IMR-90 (cell line): ENCODE results near the gene SLN.

ENCODE experiments used
- MXI1 ChIP-seq: IDR thresholded peaks from 2 replicates; pipeline ENCODE4 v1.6.1; 2012; ENCODE audit warnings: low read depth, mild to moderate bottlenecking, low read length, moderate library complexity, borderline replicate concordance
- POLR2A ChIP-seq: IDR thresholded peaks from 2 replicates; pipeline ENCODE4 v1.6.1; 2012; ENCODE audit warnings: mild to moderate bottlenecking, low read depth, low read length
- RFX5 ChIP-seq: IDR thresholded peaks from 2 replicates; pipeline ENCODE4 v1.8.0; 2012; ENCODE audit warnings: low read depth, mild to moderate bottlenecking, low read length, moderate library complexity
- TF ChIP-seq, protein P1 (sequence below): conservative IDR thresholded peaks from 2 replicates; pipeline ENCODE4 v1.5.1; 2012; ENCODE audit warnings: mild to moderate bottlenecking, low read depth, low read length, improper control_type of control experiment
- TF ChIP-seq, protein P2 (sequence below): fragments of 150-350 bp; IDR thresholded peaks from 2 replicates; pipeline ENCODE4 v1.6.1; 2016; ENCODE audit warnings: low read depth, mild to moderate bottlenecking, low read length, moderate library complexity, borderline replicate concordance

DNA sequence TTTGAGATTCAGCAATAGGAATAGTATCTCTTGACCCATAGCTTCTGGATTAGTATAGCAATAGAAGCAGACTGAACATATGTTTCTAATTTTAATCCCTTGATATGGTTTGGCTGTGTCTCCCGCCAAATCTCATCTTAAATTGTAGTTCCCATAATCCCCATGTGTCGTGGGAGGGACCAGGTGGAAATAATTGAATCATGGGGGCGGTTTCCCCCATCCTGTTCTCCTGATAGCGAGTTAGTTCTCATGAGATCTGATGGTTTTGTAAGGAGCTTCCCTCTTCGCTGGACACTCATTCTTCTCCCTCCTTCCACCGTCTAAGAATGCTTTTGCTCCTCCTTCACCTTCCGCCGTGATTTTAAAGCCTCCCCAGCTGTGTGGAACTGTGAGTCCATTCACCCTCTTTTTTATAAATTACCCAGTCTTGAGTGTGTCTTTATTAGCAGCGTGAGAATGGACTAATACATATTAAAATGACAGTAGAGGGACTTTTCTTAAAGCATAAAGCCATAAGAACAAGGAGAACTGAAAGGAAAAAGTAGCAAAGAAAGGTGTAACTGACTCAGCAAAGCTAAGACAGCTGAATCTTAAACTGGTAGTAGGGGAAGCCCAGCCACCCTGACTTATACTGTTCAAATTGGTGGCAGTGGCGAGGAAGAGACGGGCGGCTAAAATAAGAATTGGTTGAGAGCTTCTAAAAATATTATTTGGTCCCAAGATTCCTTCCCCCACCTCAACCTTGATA, 20.3 kb upstream of the SLN start:
- TF ChIP-seq, protein P1, sequence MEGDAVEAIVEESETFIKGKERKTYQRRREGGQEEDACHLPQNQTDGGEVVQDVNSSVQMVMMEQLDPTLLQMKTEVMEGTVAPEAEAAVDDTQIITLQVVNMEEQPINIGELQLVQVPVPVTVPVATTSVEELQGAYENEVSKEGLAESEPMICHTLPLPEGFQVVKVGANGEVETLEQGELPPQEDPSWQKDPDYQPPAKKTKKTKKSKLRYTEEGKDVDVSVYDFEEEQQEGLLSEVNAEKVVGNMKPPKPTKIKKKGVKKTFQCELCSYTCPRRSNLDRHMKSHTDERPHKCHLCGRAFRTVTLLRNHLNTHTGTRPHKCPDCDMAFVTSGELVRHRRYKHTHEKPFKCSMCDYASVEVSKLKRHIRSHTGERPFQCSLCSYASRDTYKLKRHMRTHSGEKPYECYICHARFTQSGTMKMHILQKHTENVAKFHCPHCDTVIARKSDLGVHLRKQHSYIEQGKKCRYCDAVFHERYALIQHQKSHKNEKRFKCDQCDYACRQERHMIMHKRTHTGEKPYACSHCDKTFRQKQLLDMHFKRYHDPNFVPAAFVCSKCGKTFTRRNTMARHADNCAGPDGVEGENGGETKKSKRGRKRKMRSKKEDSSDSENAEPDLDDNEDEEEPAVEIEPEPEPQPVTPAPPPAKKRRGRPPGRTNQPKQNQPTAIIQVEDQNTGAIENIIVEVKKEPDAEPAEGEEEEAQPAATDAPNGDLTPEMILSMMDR, result no peak
- TF ChIP-seq, protein P2, sequence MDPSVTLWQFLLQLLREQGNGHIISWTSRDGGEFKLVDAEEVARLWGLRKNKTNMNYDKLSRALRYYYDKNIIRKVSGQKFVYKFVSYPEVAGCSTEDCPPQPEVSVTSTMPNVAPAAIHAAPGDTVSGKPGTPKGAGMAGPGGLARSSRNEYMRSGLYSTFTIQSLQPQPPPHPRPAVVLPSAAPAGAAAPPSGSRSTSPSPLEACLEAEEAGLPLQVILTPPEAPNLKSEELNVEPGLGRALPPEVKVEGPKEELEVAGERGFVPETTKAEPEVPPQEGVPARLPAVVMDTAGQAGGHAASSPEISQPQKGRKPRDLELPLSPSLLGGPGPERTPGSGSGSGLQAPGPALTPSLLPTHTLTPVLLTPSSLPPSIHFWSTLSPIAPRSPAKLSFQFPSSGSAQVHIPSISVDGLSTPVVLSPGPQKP, result no peak
- TF ChIP-seq POLR2A, result no peak
- no peak for TF ChIP-seq MXI1
- TF ChIP-seq RFX5, result no peak
